ENCODE data around the gene FYN. TPM values are rescaled to one million over a fixed set of nuclear protein-coding genes. Genes with fewer than 3 reads are reported as not detected.
"Not testable (repeated sequence)": the region's sequence is repeated elsewhere in the genome, so short reads cannot be mapped to it uniquely, and the experiment has no call there.

Gene FYN
- total RNA-seq, 1 experiment from 2014 or later: 60.6 TPM

DNA sequence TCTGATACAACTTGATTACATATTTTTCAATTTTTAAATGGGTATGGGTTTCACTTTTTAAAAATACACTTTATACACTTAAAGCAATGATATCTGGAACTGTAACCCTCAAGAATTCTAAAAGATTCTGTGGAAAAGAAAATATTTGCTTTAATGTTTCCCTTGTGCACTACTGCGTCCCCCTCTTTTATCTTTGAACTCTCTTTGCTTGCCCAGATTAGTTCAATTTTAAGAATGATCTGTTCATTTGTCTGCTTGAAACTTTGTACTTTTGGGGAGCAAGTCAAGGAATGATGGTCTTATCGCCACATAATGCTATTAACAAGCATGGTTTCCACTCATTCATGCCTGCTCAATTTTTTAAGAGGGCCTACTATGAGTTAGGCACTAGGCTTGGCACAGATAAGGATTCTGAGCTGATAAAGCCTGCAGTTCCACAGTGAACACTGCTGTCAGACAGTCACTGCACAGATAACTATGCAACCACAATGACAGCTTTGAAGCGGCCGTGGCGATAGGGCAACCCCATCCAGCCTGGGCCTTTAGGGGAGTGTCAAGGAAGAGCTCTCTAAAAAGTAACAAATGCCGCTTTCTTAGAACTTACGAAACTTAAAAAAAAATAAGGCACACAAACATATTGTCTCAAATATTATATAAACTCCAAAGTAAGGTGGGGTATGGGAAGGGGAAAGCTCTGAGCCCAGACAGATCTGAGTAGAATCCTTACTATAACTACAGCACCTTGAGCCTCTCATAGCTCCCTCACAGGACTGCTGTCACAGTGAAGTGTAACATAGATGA lies 29.7 kb downstream of the FYN start:
- in situ Hi-C loops (cut with HindIII; ENCODE audit: low pct_unique_long_range_greater_than_20kb, low sequenced_read_pairs): no loop called here
- no peak for DNase-seq (ENCODE audit: low read depth, low spot score)

DNA sequence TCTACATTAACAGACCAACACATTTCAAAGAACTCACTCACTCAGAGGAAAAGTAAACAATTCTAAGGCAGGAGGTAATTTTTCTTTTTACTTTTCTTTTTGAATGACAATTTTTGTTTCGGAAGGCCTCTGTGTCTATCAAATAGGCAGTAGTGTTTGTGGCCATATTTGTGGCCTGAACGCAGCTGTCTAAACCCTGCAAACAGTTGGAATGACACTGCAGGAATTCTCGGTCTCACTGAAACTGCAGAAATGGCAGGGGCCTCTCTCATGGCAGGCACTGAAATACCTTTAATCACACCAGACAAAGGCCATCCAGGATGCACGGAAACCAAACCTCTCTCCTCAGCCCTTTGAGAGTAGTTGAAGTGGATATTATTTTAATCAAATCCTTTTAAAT lies 30.4 kb downstream of the FYN start:
- DNase-seq (ENCODE audit: low read depth, low spot score): peak; percentile 11
- in situ Hi-C loops (cut with HindIII; ENCODE audit: low pct_unique_long_range_greater_than_20kb, low sequenced_read_pairs): no loop called here

DNA sequence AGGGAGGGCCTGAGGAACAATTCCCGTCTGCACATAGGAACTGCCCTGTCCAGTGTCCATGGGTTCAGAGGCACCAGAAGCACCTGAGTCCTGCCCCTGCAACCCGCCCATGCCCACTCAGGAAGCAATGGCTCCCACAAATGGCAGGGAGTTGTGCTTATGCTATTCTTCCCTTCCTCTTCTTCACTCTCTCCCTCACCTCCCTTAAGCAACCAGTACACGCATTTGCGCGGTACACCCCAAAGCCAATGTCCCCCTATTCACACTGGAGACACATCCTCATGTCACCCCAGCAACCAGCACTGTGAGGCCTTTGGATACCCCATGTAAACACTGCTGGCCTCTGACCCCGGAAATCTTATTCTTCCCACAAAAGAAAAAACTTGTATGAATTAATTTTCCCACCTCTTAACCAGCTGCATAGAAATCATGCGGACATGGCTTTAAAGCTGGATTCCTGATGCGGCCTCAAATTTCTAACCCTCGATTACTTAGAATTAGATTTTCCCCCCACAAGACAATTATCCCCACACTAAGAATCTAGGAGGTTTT lies 30.9 kb downstream of the FYN start:
- in situ Hi-C loops (cut with HindIII; ENCODE audit: low pct_unique_long_range_greater_than_20kb, low sequenced_read_pairs): no loop called here
- DNase-seq (ENCODE audit: low read depth, low spot score): no peak

DNA sequence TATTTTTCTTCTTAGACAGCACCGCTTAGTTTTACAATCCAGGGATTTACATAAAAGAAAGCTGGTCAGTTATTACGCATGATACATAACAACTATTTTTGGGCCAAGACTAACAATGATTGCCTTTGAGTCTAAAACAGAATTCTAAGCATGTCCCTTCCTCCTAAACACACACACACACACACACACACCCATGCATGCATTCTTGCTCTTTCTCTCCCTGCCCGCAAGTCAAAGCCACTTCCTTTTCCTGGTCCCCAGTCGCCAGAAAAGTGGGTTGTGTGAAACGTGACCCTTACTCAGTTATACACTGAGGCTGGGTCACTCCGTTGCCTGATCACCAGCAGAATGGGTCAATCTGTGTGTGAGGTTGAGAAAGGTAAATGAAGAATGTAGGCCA lies 31.4 kb downstream of the FYN start:
- in situ Hi-C loops (cut with HindIII; ENCODE audit: low pct_unique_long_range_greater_than_20kb, low sequenced_read_pairs): no loop called here
- DNase-seq (ENCODE audit: low read depth, low spot score): peak; percentile 87

DNA sequence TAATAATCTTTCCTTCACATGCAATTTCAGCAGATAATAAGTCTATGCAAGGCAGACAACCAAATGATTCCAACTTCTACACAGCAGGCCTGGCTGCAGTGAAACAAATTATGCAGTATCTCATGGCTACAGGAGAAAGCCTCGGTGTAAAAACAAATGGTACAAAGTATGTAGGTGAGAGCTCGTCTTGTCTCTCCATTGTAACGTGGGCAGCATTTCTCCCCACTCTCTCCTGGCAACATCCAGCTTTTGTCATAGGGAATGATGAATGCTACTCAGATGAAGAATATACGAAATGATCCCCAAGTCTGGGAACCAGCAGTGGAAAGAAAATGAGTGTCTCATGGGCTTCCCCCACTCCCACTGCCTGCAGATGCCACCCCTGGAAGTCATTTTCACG lies 32.4 kb downstream of the FYN start:
- no peak for DNase-seq (ENCODE audit: low read depth, low spot score)
- in situ Hi-C loops (cut with HindIII; ENCODE audit: low pct_unique_long_range_greater_than_20kb, low sequenced_read_pairs): no loop called here

DNA sequence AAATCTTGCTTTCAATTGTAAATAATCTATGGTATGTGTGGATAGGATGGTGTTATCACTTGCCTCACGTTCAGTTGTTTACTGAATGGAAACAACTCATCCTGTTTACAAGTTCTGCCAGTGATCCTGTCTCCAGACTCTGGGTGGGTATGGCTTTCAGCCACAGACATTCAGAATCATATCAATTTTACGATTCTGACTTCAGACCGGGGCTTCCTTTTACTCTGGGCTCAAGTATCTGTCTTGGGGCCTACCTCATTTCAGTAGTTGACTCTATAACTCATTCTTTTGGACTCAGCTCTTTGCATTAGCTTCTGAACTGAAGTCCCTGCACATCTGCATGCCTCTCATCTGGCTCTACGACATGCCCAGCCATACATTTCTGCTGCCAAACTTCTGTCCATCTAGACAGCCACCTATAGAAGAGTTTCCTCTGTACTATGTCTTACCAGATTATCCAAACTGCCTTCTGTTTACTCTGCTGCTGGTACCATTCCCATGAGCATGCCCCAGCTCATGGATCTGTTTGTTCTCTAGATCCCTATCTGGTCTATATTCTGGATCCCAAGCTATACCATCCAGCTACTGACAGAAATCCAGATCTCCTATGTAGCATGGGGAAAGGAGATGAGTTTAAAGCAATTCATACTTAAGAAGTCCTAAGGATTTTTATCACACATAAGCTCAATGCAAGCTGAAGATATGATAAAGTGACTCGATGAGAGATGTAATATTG lies 34.3 kb downstream of the FYN start:
- in situ Hi-C loops (cut with HindIII; ENCODE audit: low pct_unique_long_range_greater_than_20kb, low sequenced_read_pairs): no loop called here
- DNase-seq (ENCODE audit: low read depth, low spot score): no peak

DNA sequence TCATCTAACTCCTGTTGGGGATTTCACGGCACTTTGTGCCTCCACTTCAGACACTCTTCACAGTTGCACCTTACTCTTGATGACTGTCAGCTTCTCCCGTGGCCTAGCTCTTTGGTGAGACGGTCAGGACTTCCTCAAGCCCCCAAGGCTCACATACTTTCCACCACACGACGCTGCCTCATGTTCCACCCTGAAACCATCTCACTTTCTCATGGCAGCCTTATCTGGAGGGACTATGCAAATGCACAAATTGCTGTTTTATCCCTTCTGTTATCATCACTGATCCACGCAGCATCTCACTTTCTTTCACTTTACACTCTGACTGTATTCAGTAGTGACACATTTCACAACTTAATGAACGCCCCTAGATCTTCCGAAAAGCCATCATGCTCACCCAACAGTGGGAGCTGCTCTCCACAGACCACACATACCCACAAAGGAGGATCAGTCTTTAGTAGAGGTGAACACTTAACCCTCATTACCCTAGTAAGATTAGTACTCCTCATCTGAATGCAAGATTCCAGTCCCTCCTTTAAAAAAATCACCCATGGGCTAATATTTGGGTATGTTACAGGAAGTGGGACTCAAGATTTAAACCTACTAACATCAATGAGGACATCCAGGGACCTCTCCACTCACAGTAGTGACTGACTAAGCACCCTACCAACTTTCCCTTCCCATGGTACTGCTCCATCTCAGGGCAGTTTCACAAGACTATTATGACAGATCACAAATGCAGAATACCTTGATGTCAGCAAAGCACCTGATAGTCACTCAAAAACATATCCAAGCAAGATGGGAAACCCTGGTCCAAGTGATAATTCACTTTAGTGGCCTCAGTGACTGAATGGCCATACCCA lies 35.4 kb downstream of the FYN start:
- DNase-seq (ENCODE audit: low read depth, low spot score): no peak
- in situ Hi-C loops (cut with HindIII; ENCODE audit: low pct_unique_long_range_greater_than_20kb, low sequenced_read_pairs): no loop called here

DNA sequence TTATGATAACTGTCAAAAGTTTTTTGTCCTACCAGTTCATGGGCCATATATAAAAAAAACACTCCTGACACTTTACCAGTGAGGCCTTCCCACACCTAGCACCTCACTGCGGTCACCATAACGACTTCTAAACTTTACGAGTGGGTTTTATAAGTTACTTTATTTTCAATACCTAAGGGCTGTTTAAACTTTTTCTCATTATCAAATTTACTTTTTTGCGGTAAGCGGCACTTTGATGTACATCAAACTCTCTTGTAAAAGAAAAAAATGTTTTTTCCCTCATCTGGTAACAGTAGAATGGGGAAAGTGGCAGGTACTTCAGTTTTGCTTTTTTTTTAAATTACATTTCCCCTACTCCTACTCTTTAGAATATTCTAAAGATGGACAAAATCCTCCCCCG lies 36.2 kb downstream of the FYN start:
- in situ Hi-C loops (cut with HindIII; ENCODE audit: low pct_unique_long_range_greater_than_20kb, low sequenced_read_pairs): no loop called here
- no peak for DNase-seq (ENCODE audit: low read depth, low spot score)

DNA sequence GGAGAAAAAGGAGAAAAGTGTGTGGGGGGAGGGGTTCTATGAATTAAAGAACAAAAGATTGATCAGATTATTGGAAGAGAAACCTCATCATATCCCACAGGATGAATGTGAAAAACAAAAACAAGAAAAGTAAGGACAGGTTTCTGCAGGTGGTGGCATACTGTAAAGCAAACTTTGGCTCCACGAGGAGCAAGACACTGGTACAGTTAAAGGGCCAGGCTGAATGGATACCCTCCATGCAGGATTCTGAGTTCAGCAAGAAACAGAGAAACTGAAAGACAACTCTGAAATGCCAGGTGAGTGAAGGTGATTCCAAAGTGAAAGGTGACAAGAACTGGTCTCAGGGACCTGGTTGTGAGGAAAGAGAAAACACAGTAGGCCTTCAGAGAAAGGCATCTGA lies 37.4 kb downstream of the FYN start:
- no peak for DNase-seq (ENCODE audit: low read depth, low spot score)
- in situ Hi-C loops (cut with HindIII; ENCODE audit: low pct_unique_long_range_greater_than_20kb, low sequenced_read_pairs): no loop called here

DNA sequence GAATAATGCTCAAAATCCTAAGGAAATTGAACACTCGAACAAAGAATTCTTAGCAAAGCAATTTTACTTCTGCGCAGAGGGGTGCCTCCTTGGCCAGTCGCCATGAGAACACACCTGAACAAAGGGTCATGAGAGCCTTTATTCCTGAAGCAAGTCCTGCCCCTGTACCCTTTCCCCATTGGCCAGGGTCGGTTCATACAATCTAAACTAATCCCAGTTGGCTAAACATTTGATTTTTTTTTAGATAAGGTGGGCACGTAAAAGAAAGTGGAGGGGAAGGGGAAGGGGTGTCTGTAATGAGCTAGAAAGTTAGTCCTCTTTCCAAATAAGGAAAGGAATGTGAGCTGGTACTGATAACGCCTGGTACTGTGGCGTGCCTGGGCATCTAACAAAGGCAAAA lies 37.9 kb downstream of the FYN start:
- DNase-seq (ENCODE audit: low read depth, low spot score); in situ Hi-C loops (cut with HindIII; ENCODE audit: low pct_unique_long_range_greater_than_20kb, low sequenced_read_pairs): not testable (repeated sequence)

DNA sequence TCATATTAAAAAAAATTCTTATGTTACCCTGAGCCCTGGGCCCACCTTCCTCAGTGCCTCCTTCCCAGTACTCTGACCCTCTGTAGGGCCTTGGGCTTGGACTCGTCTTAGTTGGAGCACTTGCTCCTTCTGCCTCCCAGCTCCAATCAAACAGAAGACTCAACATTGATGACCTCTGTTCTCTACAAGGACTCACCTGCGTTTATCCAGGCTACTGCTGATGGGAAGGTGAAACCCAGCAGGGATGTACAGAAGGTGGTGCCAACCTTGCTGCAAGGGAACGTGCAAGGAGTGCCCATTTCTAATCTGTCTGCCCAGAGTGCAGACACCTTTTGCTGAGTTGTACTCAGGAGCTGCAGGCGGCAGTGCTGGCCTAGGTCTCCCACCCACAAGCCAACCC lies 38.9 kb downstream of the FYN start:
- DNase-seq (ENCODE audit: low read depth, low spot score): no peak
- in situ Hi-C loops (cut with HindIII; ENCODE audit: low pct_unique_long_range_greater_than_20kb, low sequenced_read_pairs): no loop called here

DNA sequence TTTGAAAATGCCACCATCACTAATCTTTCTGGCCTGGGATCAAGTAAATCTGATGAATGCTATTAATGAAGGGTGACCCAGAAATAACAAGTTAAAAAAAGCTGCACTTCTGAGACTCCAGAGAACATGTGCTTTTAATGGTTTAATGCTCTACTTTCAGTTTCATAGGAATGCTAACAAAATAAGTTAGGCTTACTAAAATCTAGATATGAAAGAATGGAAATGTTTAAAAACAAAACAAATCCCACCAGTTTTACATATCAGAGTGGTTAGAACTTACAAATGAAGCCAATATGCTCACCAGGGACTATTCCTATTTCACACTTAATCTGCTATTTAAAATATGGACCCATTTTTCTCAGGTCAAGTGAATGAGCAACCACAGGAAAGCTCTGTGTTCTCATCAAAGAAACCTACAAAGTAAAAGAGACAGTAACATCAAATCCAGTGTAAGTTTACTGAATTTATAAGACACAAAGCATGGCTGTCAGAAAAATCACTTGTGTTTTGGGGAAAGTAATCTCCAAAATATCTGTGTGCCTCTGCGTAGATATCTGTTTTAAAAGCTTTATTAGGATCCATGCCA lies 40.3 kb downstream of the FYN start:
- no peak for DNase-seq (ENCODE audit: low read depth, low spot score)
- in situ Hi-C loops (cut with HindIII; ENCODE audit: low pct_unique_long_range_greater_than_20kb, low sequenced_read_pairs): no loop called here

DNA sequence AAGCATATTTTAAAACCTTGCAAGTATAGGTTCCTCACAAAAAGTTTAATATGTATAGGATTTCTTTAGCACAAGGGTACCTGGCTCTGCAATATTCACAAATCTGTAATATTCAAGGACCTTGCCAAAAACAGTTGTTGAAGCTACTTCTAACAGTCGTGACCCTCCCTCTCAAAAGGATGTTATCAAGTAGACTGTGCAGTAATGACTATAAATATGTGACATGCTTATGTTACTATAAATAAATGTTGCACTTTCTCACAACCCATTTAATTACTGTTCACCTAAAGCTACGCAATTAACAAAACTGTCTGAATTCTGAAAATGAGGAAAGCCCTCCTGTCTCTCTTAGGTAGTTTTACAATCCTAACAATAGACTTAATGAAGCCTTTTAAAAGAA lies 41.8 kb downstream of the FYN start:
- no peak for DNase-seq (ENCODE audit: low read depth, low spot score)
- in situ Hi-C loops (cut with HindIII; ENCODE audit: low pct_unique_long_range_greater_than_20kb, low sequenced_read_pairs): no loop called here

DNA sequence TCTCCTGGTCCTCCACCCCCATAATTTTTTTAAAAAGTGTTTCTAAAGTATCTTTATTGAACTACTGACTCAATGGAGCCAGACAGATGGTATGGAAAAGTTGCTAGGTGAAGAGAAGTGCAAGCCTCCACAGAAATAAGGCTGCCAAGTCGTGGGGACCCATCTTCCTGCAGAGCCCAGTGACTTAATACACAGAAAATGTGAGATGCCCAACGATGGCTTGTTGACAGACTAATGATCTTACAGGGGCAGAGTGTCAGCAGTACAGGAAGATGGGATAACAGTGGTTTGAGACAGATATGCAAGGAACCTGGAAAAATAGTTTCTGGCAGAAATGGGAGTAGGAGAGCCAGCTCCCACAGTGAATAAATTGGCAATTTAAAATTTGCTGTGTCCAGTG lies 43.3 kb downstream of the FYN start:
- in situ Hi-C loops (cut with HindIII; ENCODE audit: low pct_unique_long_range_greater_than_20kb, low sequenced_read_pairs): no loop called here
- no peak for DNase-seq (ENCODE audit: low read depth, low spot score)

DNA sequence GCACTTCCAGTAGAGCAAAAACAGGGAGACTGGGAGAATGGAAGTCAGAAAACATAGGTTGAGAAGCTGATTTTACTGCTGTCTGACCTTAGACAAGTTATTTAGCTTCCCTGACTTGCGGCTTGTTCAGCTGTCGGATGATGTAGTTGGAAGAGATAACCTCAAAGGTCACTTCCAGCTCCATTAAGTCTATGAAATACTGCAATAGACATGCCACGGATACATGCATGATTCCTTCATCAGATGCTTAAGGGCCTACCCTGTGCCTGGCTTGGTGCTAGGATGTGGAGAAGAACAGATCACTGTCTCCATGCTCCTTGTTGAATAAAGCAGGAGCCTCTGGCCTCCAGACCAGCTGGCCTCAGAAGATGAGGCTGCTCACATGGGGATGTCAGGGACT lies 43.7 kb downstream of the FYN start:
- DNase-seq (ENCODE audit: low read depth, low spot score): no peak
- in situ Hi-C loops (cut with HindIII; ENCODE audit: low pct_unique_long_range_greater_than_20kb, low sequenced_read_pairs): no loop called here

DNA sequence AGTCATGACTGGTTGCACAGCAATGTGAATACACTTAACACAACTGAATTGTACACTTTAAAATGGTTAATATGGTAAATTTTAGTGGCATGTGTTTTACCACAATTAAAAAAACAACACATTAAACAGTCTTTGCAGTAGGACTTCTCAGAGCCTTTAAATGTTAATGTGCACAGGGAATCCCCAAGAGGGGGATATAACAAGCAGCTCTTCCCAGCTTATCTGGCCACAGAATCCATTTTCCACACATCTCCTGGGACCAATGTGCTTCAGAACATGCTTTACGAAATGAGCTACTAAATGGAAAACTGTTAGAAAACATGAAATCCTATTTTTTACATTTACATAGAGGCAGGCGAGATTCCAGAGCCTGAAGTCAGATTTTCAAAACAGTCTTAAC lies 44.4 kb downstream of the FYN start:
- in situ Hi-C loops (cut with HindIII; ENCODE audit: low pct_unique_long_range_greater_than_20kb, low sequenced_read_pairs): no loop called here
- DNase-seq (ENCODE audit: low read depth, low spot score): no peak

DNA sequence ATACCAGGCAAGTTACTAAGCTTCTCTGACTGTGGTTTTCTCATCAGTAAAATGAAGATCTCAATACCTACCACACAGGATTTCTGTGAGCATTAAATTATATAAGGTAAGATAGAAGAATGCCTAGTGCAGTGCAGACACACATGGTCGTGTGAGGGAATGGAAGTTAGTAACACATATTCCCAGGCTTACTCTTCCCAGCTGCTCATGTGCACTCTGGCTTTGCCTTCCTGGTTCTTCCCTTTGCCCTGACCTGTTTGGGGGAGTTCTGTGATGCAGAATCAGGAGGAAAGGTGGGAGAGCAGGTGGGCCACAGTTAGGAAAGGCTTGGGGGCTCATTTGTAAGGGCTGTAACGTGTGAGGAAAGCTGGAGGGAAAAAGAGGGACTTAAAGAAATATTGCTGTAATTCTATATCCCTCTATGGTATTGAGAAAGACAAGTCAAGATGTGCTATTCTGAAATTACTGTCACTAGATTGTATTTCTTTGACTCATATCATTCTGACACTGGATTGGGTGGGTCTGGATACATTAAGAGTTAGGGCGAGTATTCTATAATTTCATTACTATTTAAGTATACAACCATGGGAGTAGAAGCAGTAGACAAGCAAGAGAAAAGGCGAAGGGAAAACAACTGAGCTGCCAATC lies 47.7 kb downstream of the FYN start:
- in situ Hi-C loops (cut with HindIII; ENCODE audit: low pct_unique_long_range_greater_than_20kb, low sequenced_read_pairs): no loop called here
- no peak for DNase-seq (ENCODE audit: low read depth, low spot score)
